Retina (tissue), 1 donor: ENCODE measurements around the gene BRINP3.

Experiments
- DNase-seq: peaks from one replicate; pipeline ENCODE4 v3.0.0-alpha.2; 2016

Gene BRINP3

GRCh38 chr1:190303501-190303900, 174.2 kb downstream of the BRINP3 start:
- DNase-seq = no peak

GRCh38 chr1:190296453-190296852, 181.2 kb downstream of the BRINP3 start:
- DNase-seq = no peak

GRCh38 chr1:190289897-190290296, 187.8 kb downstream of the BRINP3 start:
- no peak for DNase-seq

- DNase-seq = no peak
Observed at GRCh38 chr1:190286111-190286510, 191.6 kb downstream of the BRINP3 start.

GRCh38 chr1:190277107-190277506, 200.6 kb downstream of the BRINP3 start:
- DNase-seq = no peak

- DNase-seq = no peak
Observed at GRCh38 chr1:190274721-190275120, 202.9 kb downstream of the BRINP3 start.

- no peak for DNase-seq
Observed at GRCh38 chr1:190273161-190273560, 204.5 kb downstream of the BRINP3 start.

GRCh38 chr1:190262538-190262937, 215.1 kb downstream of the BRINP3 start:
- DNase-seq = no peak

- DNase-seq = no peak
Observed at GRCh38 chr1:190259424-190259823, 218.2 kb downstream of the BRINP3 start.

GRCh38 chr1:190258003-190258402, 219.7 kb downstream of the BRINP3 start:
- no peak for DNase-seq

- no peak for DNase-seq
Observed at GRCh38 chr1:190252046-190252445, 225.6 kb downstream of the BRINP3 start.

- no peak for DNase-seq
Observed at GRCh38 chr1:190250368-190250767, 227.3 kb downstream of the BRINP3 start.

- DNase-seq = no peak
Observed at GRCh38 chr1:190244406-190244805, 233.3 kb downstream of the BRINP3 start.

GRCh38 chr1:190243056-190243455, 234.6 kb downstream of the BRINP3 start:
- no peak for DNase-seq

- DNase-seq = no peak
Observed at GRCh38 chr1:190226006-190226405, 251.7 kb downstream of the BRINP3 start.

GRCh38 chr1:190212450-190212849, 265.2 kb downstream of the BRINP3 start:
- no peak for DNase-seq

- no peak for DNase-seq
Observed at GRCh38 chr1:190207733-190208132, 269.9 kb downstream of the BRINP3 start.

- no peak for DNase-seq
Observed at GRCh38 chr1:190205713-190206112, 272.0 kb downstream of the BRINP3 start.

GRCh38 chr1:190196020-190196419, 281.6 kb downstream of the BRINP3 start:
- no peak for DNase-seq

- DNase-seq = no peak
Observed at GRCh38 chr1:190193508-190194115, 284.1 kb downstream of the BRINP3 start.

GRCh38 chr1:190192627-190193026, 285.0 kb downstream of the BRINP3 start:
- DNase-seq = no peak

GRCh38 chr1:190183588-190183987, 294.1 kb downstream of the BRINP3 start:
- no peak for DNase-seq

GRCh38 chr1:190179817-190180216, 297.8 kb downstream of the BRINP3 start:
- no peak for DNase-seq

GRCh38 chr1:190178827-190179226, 298.8 kb downstream of the BRINP3 start:
- DNase-seq = no peak

- no peak for DNase-seq
Observed at GRCh38 chr1:190177555-190177954, 300.1 kb downstream of the BRINP3 start.

- no peak for DNase-seq
Observed at GRCh38 chr1:190176776-190177175, 300.9 kb downstream of the BRINP3 start.
